Measurements from ENCODE around the gene SRRD.

The SRRD gene

DNA sequence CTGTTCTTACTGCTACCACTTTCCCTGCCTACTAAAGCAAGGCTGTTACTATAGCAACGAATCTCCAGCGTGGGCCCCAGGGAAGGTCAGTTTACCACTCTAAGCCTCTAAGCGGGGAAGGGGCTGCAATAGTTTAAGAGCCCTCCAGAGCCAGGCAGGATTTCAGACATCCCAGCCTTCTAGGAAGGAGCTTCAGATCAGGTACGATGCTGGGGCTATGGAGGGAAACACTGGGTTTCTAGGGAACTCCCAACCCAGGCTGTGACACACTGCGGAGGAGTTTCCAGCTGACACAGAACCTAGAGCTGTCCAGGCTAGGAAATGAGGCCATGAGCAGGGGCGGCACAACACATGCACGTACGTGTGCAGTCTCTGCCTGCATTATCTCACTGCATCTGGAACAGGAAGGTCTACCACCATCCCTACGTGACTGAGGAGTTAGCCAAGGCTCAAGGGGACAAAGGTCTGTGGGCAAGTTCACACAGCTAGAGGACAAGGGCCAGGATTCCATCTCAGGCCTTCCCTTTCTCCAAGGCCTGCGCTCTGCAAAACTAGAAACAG, 20.5 kb upstream of the SRRD start:
- TF ChIP-seq, protein P1, sequence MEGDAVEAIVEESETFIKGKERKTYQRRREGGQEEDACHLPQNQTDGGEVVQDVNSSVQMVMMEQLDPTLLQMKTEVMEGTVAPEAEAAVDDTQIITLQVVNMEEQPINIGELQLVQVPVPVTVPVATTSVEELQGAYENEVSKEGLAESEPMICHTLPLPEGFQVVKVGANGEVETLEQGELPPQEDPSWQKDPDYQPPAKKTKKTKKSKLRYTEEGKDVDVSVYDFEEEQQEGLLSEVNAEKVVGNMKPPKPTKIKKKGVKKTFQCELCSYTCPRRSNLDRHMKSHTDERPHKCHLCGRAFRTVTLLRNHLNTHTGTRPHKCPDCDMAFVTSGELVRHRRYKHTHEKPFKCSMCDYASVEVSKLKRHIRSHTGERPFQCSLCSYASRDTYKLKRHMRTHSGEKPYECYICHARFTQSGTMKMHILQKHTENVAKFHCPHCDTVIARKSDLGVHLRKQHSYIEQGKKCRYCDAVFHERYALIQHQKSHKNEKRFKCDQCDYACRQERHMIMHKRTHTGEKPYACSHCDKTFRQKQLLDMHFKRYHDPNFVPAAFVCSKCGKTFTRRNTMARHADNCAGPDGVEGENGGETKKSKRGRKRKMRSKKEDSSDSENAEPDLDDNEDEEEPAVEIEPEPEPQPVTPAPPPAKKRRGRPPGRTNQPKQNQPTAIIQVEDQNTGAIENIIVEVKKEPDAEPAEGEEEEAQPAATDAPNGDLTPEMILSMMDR (IDR thresholded peaks at IDR 0.05; ENCODE audit: extremely low read depth, insufficient read depth, missing control alignments) = no peak
- in situ Hi-C loops (cut with MboI; ENCODE audit: low pct_unique_long_range_greater_than_20kb, low sequenced_read_pairs, unreplicated experiment) = loop anchor here (10.0 kb wide), 1 partner anchor 98 kb away; no protein-coding TSS in a partner anchor
- no peak for DNase-seq (ENCODE audit: low spot score)

DNA sequence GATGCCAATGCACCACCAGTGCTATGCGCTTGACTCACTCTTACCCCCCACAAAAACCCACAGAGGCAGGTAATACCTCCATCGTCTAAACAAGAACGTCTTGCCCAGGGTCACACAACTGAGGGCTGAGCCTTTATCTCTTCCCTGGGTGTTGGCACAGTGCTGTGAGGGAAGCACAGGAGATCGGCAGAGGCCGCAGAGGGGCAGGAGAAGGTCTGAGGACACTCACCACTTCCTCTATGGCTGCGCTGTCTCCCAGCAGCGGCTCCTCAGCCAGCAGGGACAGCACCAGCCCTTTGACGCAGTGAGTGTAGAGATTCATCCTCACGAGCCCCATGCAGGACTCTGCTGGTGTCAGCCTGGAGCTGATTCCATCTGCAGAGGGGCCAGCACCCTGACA, 20.0 kb upstream of the SRRD start:
- DNase-seq (ENCODE audit: low spot score) = no peak
- in situ Hi-C loops (cut with MboI; ENCODE audit: low pct_unique_long_range_greater_than_20kb, low sequenced_read_pairs, unreplicated experiment) = loop anchor here (10.0 kb wide), 1 partner anchor 99 kb away; no protein-coding TSS in a partner anchor
- TF ChIP-seq, protein P1 (IDR thresholded peaks at IDR 0.05; ENCODE audit: extremely low read depth, insufficient read depth, missing control alignments) = no peak

DNA sequence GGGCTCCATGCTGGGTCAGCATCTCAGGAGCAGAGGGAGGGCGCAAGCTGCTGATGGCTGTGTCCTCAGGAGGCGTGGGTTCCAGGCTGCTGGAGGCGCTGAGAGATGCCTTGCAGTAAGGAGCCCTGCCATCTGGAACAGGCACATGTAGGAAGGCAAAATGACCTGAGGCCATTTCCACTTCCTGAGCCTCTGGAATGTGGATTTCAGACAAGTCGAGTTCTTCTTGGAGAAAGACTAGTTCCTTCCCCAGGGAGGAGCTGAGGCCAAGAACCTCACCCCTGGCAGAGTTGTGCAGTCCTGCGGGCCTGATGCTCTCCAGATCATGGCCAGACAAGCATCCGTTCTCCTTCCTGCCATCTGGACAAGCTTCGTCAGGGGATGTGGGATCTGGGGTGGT, 19.4 kb upstream of the SRRD start:
- in situ Hi-C loops (cut with MboI; ENCODE audit: low pct_unique_long_range_greater_than_20kb, low sequenced_read_pairs, unreplicated experiment) = loop anchor here (10.0 kb wide), 1 partner anchor 100 kb away; no protein-coding TSS in a partner anchor
- DNase-seq (ENCODE audit: low spot score) = no peak
- TF ChIP-seq, protein P1 (IDR thresholded peaks at IDR 0.05; ENCODE audit: extremely low read depth, insufficient read depth, missing control alignments) = no peak

DNA sequence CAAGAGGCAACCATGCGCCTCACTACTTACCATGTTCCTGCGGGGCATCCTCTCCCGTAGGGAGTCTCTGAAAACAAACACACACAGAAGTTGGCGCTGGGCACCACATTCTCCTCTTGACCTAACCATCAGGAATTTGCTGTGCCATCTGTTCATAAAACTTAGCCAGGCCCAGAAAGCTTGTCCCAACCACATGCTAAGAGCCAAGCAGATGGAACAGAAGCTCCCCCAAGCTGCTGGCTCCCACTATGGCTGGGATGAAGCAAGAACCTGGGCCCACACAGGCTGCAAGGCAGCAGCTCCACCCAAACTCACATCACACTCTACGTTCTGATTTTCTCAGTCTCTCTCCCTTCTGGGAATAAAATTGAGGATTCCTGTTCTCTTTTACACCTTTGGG, 17.5 kb upstream of the SRRD start:
- DNase-seq (ENCODE audit: low spot score) = no peak
- TF ChIP-seq, protein P1 (IDR thresholded peaks at IDR 0.05; ENCODE audit: extremely low read depth, insufficient read depth, missing control alignments) = no peak
- in situ Hi-C loops (cut with MboI; ENCODE audit: low pct_unique_long_range_greater_than_20kb, low sequenced_read_pairs, unreplicated experiment) = loop anchor here (10.0 kb wide), 1 partner anchor 101 kb away; no protein-coding TSS in a partner anchor

DNA sequence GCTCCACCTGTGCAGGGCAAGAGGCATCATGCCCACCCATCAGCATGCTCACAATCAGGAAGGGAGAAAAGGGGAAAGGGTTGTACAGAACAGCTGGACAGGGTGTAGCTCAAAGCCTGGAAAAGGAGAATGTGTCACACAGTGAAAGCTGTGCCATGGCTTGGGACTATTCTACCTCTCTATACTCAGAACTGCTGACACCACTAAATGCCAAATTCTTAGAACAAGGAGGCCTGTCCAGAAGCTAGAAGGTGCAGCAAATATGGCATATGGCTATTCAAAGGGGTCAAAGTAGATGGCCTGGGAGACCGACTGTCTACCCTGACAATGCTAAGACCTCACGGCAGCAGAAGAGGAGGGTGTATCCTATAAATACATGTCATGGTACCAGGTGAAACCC, 12.9 kb upstream of the SRRD start:
- no peak for DNase-seq (ENCODE audit: low spot score)
- in situ Hi-C loops (cut with MboI; ENCODE audit: low pct_unique_long_range_greater_than_20kb, low sequenced_read_pairs, unreplicated experiment) = no loop called here

DNA sequence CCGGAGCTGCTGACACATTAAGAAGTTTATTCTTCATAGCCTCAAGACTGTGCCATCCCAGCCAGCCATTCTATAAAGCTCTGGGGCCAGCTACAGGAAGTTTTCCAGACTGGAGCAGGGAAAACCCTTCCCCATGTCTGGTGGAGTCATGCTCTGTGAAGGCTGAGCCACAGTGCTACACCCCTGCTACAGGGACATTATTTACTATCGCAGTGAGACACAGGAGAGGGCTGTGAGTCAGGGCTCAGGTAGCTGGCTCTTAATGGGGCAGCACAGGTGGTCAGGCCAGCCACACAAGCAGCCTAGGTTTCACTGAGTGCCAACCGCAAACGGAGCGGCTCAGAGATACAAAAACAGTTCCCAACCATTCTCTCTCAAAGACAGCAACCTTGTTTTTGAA, 12.2 kb upstream of the SRRD start:
- TF ChIP-seq, protein P1 (IDR thresholded peaks at IDR 0.05; ENCODE audit: extremely low read depth, insufficient read depth, missing control alignments) = no peak
- in situ Hi-C loops (cut with MboI; ENCODE audit: low pct_unique_long_range_greater_than_20kb, low sequenced_read_pairs, unreplicated experiment) = no loop called here
- no peak for DNase-seq (ENCODE audit: low spot score)

More for the DNA sequence above, 12.9 kb upstream of the SRRD start:
- TF ChIP-seq, protein P1 (IDR thresholded peaks at IDR 0.05; ENCODE audit: extremely low read depth, insufficient read depth, missing control alignments) = no peak
